H1 (cell line): ENCODE data around the gene COLEC12. TPM values are rescaled to one million over a fixed set of nuclear protein-coding genes. Genes with fewer than 3 reads are reported as not detected.
A peak's percentile ranks its signal among the peaks of the same experiment; 100 is the strongest.

Experiments used
- CTCF ChIA-PET: fragments of 300-600 bp; sonication (Branson Sonifier 250); formaldehyde crosslinking; loops from one replicate; lab custom pipeline; 2021; ENCODE audit not compliant: partially characterized antibody; lab: Charles Lee
- POLR2A ChIA-PET: fragments of 300-600 bp; sonication (Branson Sonifier 250); formaldehyde crosslinking; loops from one replicate; lab custom pipeline; 2021; ENCODE audit warnings: inconsistent platforms; ENCODE audit not compliant: partially characterized antibody; lab: Charles Lee
- DNase-seq, 2 experiments: peaks; one replicate each; pipeline versions ENCODE4 v3.0.0 to v3.0.0-alpha.2; 2010 to 2022; ENCODE audit warnings: low spot score in 2 of 2, low read depth in 1 of 2, mixed read lengths in 1 of 2
- FAIRE-seq: peaks from 2 replicates; lab custom pipeline; 2011; peaks lifted over from hg19 to GRCh38; lab: Jason Lieb, UNC
- H2AFZ ChIP-seq: 2 replicates; pipeline ENCODE4 v1.8.1; 2012; ENCODE audit warnings: low read length, inconsistent platforms
- H2AK5ac ChIP-seq: 2 replicates; pipeline ENCODE4 v1.6.1; 2013; ENCODE audit warnings: low read depth, low read length
- H2BK120ac ChIP-seq: replicated peaks from 2 replicates; pipeline ENCODE3; 2013; ENCODE audit warnings: low read depth, low read length, inconsistent platforms
- H2BK12ac ChIP-seq: 2 replicates; pipeline ENCODE4 v1.6.1; 2013; ENCODE audit warnings: low read depth, low read length
- H2BK15ac ChIP-seq: 2 replicates; pipeline ENCODE4 v1.6.1; 2013; ENCODE audit warnings: low read length
- H2BK20ac ChIP-seq: 2 replicates; pipeline ENCODE4 v1.6.1; 2013; ENCODE audit warnings: low read length
- H2BK5ac ChIP-seq: 2 replicates; pipeline ENCODE4 v1.6.1; 2013; ENCODE audit warnings: low read depth, low read length
- H3K14ac ChIP-seq: 2 replicates; pipeline ENCODE4 v1.6.1; 2013; ENCODE audit warnings: inconsistent platforms; ENCODE audit not compliant: insufficient read length
- H3K18ac ChIP-seq: 2 replicates; pipeline ENCODE4 v1.6.1; 2013; ENCODE audit warnings: low read length; ENCODE audit errors: extremely low read depth
- H3K23ac ChIP-seq: 2 replicates; pipeline ENCODE4 v1.6.1; 2013; ENCODE audit warnings: inconsistent platforms; ENCODE audit not compliant: insufficient read length
- H3K23me2 ChIP-seq: 2 replicates; pipeline ENCODE4 v1.6.1; 2013; ENCODE audit warnings: low read depth, low read length
- H3K27ac ChIP-seq: 2 replicates; pipeline ENCODE4 v1.6.1; 2011; ENCODE audit warnings: low read depth, low read length, inconsistent platforms
- H3K27me3 ChIP-seq, 4 experiments: replicated peaks in 1 of 4; 1 replicate in 1 of 4; 2 replicates in 3 of 4; pipeline versions ENCODE4 v1.6.1 to v1.8.1; 2011 to 2013; ENCODE audit warnings: low read length in 3 of 4, mild to moderate bottlenecking in 3 of 4, inconsistent platforms in 2 of 4, mixed read lengths in 2 of 4, moderate library complexity in 1 of 4; ENCODE audit not compliant: control insufficient read depth in 3 of 4, insufficient read depth in 3 of 4; ENCODE audit errors: extremely low read depth in 1 of 4
- H3K36me3 ChIP-seq, 4 experiments: 2 replicates each; pipeline versions ENCODE4 v1.6.1 to v1.8.1; 2011 to 2013; ENCODE audit warnings: mild to moderate bottlenecking in 4 of 4, low read length in 3 of 4, moderate library complexity in 2 of 4, control low read depth in 1 of 4, inconsistent platforms in 1 of 4; ENCODE audit not compliant: insufficient read depth in 4 of 4, control insufficient read depth in 2 of 4
- H3K4ac ChIP-seq: replicated peaks from 2 replicates; pipeline ENCODE3; 2013; ENCODE audit warnings: low read length, low read depth, mixed read lengths, inconsistent platforms; ENCODE audit not compliant: insufficient read length
- H3K4me1 ChIP-seq, 4 experiments: replicated peaks in 1 of 4; 1 replicate in 1 of 4; 2 replicates in 3 of 4; pipeline versions ENCODE4 v1.6.1 to v1.8.1; 2011 to 2013; ENCODE audit warnings: low read length in 3 of 4, inconsistent platforms in 2 of 4, mixed read lengths in 1 of 4; ENCODE audit not compliant: insufficient read depth in 4 of 4, control insufficient read depth in 3 of 4
- H3K4me2 ChIP-seq, 2 experiments: 2 replicates each; pipeline versions ENCODE4 v1.6.1 to v1.8.1; 2011 to 2013; ENCODE audit warnings: low read depth in 2 of 2, low read length in 2 of 2, control low read depth in 1 of 2, inconsistent platforms in 1 of 2, mild to moderate bottlenecking in 1 of 2; ENCODE audit not compliant: insufficient read depth in 1 of 2
- H3K4me3 ChIP-seq, 4 experiments: fragments of 200-600, 300-600 bp in 1 of 4; sonication (generic), shearing (Covaris generic), sonication (Bioruptor Twin) in 1 of 4; 2 replicates each; pipeline versions ENCODE4 v1.5.1 to v1.8.1; 2011 to 2016; ENCODE audit warnings: low read length in 4 of 4, low read depth in 3 of 4, control low read depth in 2 of 4, inconsistent platforms in 2 of 4, mild to moderate bottlenecking in 2 of 4, mixed read lengths in 1 of 4, moderate library complexity in 1 of 4; ENCODE audit not compliant: insufficient read depth in 2 of 4; ENCODE audit errors: extremely low read depth in 1 of 4
- H3K56ac ChIP-seq: replicated peaks from 2 replicates; pipeline ENCODE3; 2013; ENCODE audit warnings: low read depth, mild to moderate bottlenecking, mixed read lengths, low read length, inconsistent platforms; ENCODE audit not compliant: insufficient read length
- H3K79me1 ChIP-seq: 2 replicates; pipeline ENCODE4 v1.6.1; 2013; ENCODE audit warnings: low read depth, low read length, control low read depth
- H3K79me2 ChIP-seq, 2 experiments: 2 replicates each; pipeline versions ENCODE4 v1.6.1 to v1.8.1; 2012 to 2013; ENCODE audit warnings: low read length in 2 of 2, mild to moderate bottlenecking in 2 of 2, inconsistent platforms in 1 of 2; ENCODE audit not compliant: insufficient read depth in 2 of 2, control insufficient read depth in 1 of 2
- H3K9ac ChIP-seq, 4 experiments: replicated peaks in 1 of 4; 1 replicate in 1 of 4; 2 replicates in 3 of 4; pipeline versions ENCODE4 v1.6.1 to v1.8.1; 2011 to 2013; ENCODE audit warnings: low read depth in 3 of 4, low read length in 3 of 4, control low read depth in 2 of 4, mild to moderate bottlenecking in 2 of 4, moderate library complexity in 2 of 4, inconsistent platforms in 1 of 4; ENCODE audit errors: extremely low read depth in 1 of 4
- H3K9me3 ChIP-seq, 2 experiments: 2 replicates each; pipeline versions ENCODE4 v1.6.1 to v1.8.1; 2012 to 2013; ENCODE audit warnings: mild to moderate bottlenecking in 2 of 2, moderate library complexity in 2 of 2, control low read depth in 1 of 2, inconsistent platforms in 1 of 2, low read depth in 1 of 2, low read length in 1 of 2, mixed read lengths in 1 of 2; ENCODE audit not compliant: insufficient read depth in 2 of 2
- H4K20me1 ChIP-seq, 2 experiments: replicated peaks in 1 of 2; 2 replicates each; pipeline versions ENCODE3 to v1.8.1; 2011 to 2013; ENCODE audit warnings: inconsistent platforms in 2 of 2, low read length in 2 of 2, mild to moderate bottlenecking in 1 of 2; ENCODE audit not compliant: insufficient read depth in 2 of 2, control insufficient read depth in 1 of 2
- H4K5ac ChIP-seq: 2 replicates; pipeline ENCODE4 v1.6.1; 2013; ENCODE audit warnings: low read length, low read depth, mixed read lengths, inconsistent platforms; ENCODE audit not compliant: insufficient read length
- H4K8ac ChIP-seq: 2 replicates; pipeline ENCODE4 v1.8.0; 2013; ENCODE audit warnings: mild to moderate bottlenecking, moderate library complexity, low read length, inconsistent platforms; ENCODE audit not compliant: insufficient read depth; ENCODE audit errors: extremely low read depth
- H4K91ac ChIP-seq: replicated peaks from 2 replicates; pipeline ENCODE3; 2013; ENCODE audit warnings: low read length, mixed read lengths, inconsistent platforms; ENCODE audit not compliant: insufficient read length
- CREB1 ChIP-seq: IDR thresholded peaks from 2 replicates; pipeline ENCODE4 v1.6.1; 2012; ENCODE audit warnings: inconsistent platforms
- FOSL1 ChIP-seq: IDR thresholded peaks from 2 replicates; pipeline ENCODE4 v1.6.1; 2011; ENCODE audit warnings: mild to moderate bottlenecking, low read depth, low read length, moderate library complexity; ENCODE audit not compliant: insufficient read depth
- GABPA ChIP-seq: IDR thresholded peaks from 2 replicates; pipeline ENCODE4 v1.6.1; 2011; ENCODE audit warnings: mild to moderate bottlenecking, low read length, moderate library complexity, borderline replicate concordance; ENCODE audit not compliant: insufficient read depth
- HDAC6 ChIP-seq: IDR thresholded peaks from one replicate; pipeline ENCODE4 v1.7.1; 2012; ENCODE audit warnings: low read depth, mild to moderate bottlenecking, inconsistent platforms, low read length, moderate library complexity
- KDM1A ChIP-seq: fragments of 200-600, 300-600 bp; sonication (generic); IDR thresholded peaks from 2 replicates; pipeline ENCODE4 v1.7.1; 2016; ENCODE audit warnings: mild to moderate bottlenecking, low read length, borderline replicate concordance
- MAFK ChIP-seq: IDR thresholded peaks from 2 replicates; pipeline ENCODE4 v1.6.1; 2012; ENCODE audit warnings: low read depth, mild to moderate bottlenecking, improper control_type of control experiment, low read length
- NANOG ChIP-seq: IDR thresholded peaks from 2 replicates; pipeline ENCODE4 v1.6.1; 2011; ENCODE audit warnings: low read length, low read depth, mild to moderate bottlenecking, inconsistent platforms; ENCODE audit not compliant: insufficient read depth, poor library complexity, severe bottlenecking
- PHF8 ChIP-seq: fragments of 200-600 bp; sonication (generic); conservative IDR thresholded peaks from 2 replicates; pipeline ENCODE4 v1.7.1; 2012; ENCODE audit warnings: low read depth, mild to moderate bottlenecking, inconsistent platforms, low read length, moderate library complexity
- RBBP5 ChIP-seq: IDR thresholded peaks from 2 replicates; pipeline ENCODE4 v1.7.1; 2012; ENCODE audit warnings: low read depth, mild to moderate bottlenecking, inconsistent platforms, low read length, moderate library complexity, borderline replicate concordance
- SIRT6 ChIP-seq: IDR thresholded peaks from one replicate; pipeline ENCODE4 v1.7.1; 2012; ENCODE audit warnings: low read length, inconsistent platforms
- SIX5 ChIP-seq: IDR thresholded peaks from 2 replicates; pipeline ENCODE4 v1.6.1; 2011; ENCODE audit warnings: mild to moderate bottlenecking, low read depth, low read length
- TAF1 ChIP-seq: IDR thresholded peaks from 2 replicates; pipeline ENCODE4 v1.6.1; 2011; ENCODE audit warnings: mild to moderate bottlenecking, low read depth, low read length
- TCF12 ChIP-seq: IDR thresholded peaks from 2 replicates; pipeline ENCODE4 v1.6.1; 2011; ENCODE audit warnings: low read depth, mild to moderate bottlenecking, low read length
- YY1 ChIP-seq: IDR thresholded peaks from 2 replicates; pipeline ENCODE4 v1.6.1; 2011; ENCODE audit warnings: low read depth, mild to moderate bottlenecking, low read length
- WGBS, 2 experiments: shearing (Covaris generic) in 1 of 2; methylation state at CpG; one replicate each; pipeline versions ENCODE4 v1.1.6 to v1.1.7; 2013 to 2015; ENCODE audit warnings: low lambda C conversion rate in 2 of 2, mixed read lengths in 2 of 2, inconsistent platforms in 1 of 2, low coverage in 1 of 2, missing lambda C conversion rate in 1 of 2; ENCODE audit not compliant: insufficient replicate concordance in 2 of 2, insufficient coverage in 1 of 2, insufficient read length in 1 of 2; ENCODE audit errors: extremely low coverage in 1 of 2, missing lambda C conversion rate in 1 of 2; 5-methylcytosine and 5-hydroxymethylcytosine counted together
- polyA plus RNA-seq, 7 experiments: library from polyadenylated mRNA; depleted of rRNA in 3 of 7; stranded (reverse) in 5 of 7; unstranded in 2 of 7; fragments of >200 nt in 5 of 7; fragments of 200-250 nt in 2 of 7; gene quantifications; 1 replicate in 5 of 7; 2 replicates in 1 of 7; 4 replicates in 1 of 7; pipeline versions ENCODE4 v1.2.1 to v1.2.3, GENCODE V29; 2011 to 2013; ENCODE audit warnings: missing spikeins in 2 of 7, mixed read lengths in 2 of 7
- total RNA-seq: library from RNA; stranded (reverse); fragmentation: NEBNext Ultra II Directional; extraction: Animal tissue kit (Norgen Biotek cat#: 25700); gene quantifications from 2 replicates; pipeline ENCODE4 v1.2.1, GENCODE V29; 2021

COLEC12 gene
- total and polyA plus RNA-seq, 2 of the 8 experiments (the other 6 are each of a cell fraction or from before 2014, with no cell fraction given) = 0.44 to 2.3 TPM

- Histone ChIP-seq H4K20me1 (no peaks in the 10 kb centered on the region), H3K36me3 (no peaks in the 10 kb centered on the region), H4K5ac (no peak overlapping the region)
- TF ChIP-seq NANOG (no peak), MAFK (no peak), SIRT6 (no peak), GABPA (no peak), TCF12 (no peak), SIX5 (no peak), PHF8 (no peak), YY1 (no peak), HDAC6 (no peak), FOSL1 (no peak), KDM1A (no peak), RBBP5 (no peak), TAF1 (no peak), CREB1 (no peak)
Observed at GRCh38 chr18:456361-457139, 44.0 kb downstream of the COLEC12 start.

More at GRCh38 chr18:456361-457139, 44.0 kb downstream of the COLEC12 start:
- Histone ChIP-seq H3K4ac (no peak overlapping the region), H2AK5ac (no peak overlapping the region), H3K9me3 (peaks cover 3 to 4% of the 10 kb centered on the region in 2 experiments; a peak in 3 of 4 replicates), H2BK12ac (no peak overlapping the region), H3K79me1 (no peaks in the 10 kb centered on the region), H2BK5ac (no peak overlapping the region), H2BK20ac (no peak overlapping the region), H2BK120ac (no peak overlapping the region), H3K18ac (no peak overlapping the region), H3K4me1 (peaks cover 0 to 2% (median 0%) of the 10 kb centered on the region in 4 experiments; a peak in 3 of 7 replicates), H4K8ac (no peak overlapping the region), H3K4me3 (no peak overlapping the region), H2AFZ (peak overlapping the region; percentile 18; the same call in 1 of the 2 replicates), H2BK15ac (no peak overlapping the region), H3K4me2 (no peak overlapping the region), H3K23ac (no peak overlapping the region), H3K56ac (no peak overlapping the region), H3K14ac (no peak overlapping the region), H3K9ac (no peak overlapping the region), H3K79me2 (no peaks in the 10 kb centered on the region), H3K27me3 (no peaks in the 10 kb centered on the region), H3K27ac (no peak overlapping the region), H3K23me2 (no peaks in the 10 kb centered on the region), H4K91ac (no peak overlapping the region)
- ChIA-PET CTCF (interaction anchor here (1.2 to 1.5 kb wide), 2 partner anchors 20 to 167 kb away, joined by 3 to 5 read pairs; no protein-coding TSS in a partner anchor), POLR2A (no interaction called here)
- DNase-seq (no peak), FAIRE-seq (no peak)
- WGBS, 2 experiments = 93% methylated on average over 22 of the region's 22 CpGs; no CpG with 5 or more reads in 1 of the 2 experiments
